NOMO-1 (cell line): Measurements from ENCODE around the gene PPP1R9A.

Experiments used
- DNase-seq, 2 experiments: peaks; one replicate each; lab custom pipeline; 2025; ENCODE audit not compliant: unreplicated experiment in 2 of 2; lab: John Stamatoyannopoulos, UW

Gene PPP1R9A

DNA sequence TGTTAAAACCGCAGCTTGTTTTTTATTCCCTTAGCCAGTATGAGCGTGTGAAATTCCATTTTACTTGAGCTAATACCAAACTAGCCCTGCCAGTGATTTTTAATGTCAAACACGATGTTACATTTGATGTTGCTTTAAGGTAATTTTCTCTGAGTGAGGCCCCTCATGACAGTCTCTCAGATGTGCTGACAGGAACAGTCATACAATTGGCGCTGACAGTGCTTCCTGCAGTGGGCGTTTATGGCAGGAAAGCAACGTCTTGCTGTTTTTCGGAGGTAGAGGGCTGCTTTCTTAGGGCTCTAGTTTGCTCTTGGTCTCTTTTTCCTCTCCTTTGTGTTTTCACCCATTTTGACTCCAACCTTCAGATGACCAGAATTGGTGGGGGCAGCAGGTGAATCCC lies 397.6 kb downstream of the PPP1R9A start:
- DNase-seq = no peak

DNA sequence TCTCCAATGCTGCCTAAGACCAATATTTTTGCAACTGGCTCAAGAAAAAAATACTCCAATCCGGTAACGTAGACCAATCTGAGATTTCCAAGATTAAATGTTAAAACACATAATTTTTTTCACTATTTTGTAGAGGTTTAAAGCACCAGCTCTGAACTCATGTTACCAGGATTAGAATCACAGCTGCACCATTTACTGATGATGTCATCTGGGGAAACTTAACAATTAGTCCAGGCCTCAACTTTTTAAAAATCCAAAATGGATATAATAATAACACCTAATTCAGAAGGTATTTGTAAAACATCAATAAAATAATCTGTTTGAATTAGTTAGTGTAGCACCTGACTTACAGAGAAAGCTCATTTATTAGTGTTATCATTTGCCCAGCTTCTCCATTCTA lies 402.6 kb downstream of the PPP1R9A start:
- DNase-seq = no peak

DNA sequence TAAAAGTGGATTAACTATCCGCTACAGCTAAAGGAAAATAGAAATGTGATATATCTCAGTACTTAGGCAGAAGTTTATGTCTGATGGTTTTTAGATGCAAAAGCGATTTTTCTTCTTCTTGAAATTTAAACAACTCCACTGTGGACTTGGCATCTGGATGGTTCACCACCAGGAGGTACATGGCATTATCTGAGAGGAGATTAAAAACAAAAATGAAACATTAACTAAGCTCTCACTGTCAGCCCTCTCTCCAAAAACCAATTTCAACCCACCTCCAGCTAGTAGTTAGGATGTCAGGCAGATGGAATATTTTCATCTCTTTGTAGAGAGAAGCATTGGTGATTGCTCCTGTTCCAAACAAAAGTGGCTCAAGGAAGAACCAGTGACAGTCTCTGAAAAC lies 404.0 kb downstream of the PPP1R9A start:
- no peak for DNase-seq

DNA sequence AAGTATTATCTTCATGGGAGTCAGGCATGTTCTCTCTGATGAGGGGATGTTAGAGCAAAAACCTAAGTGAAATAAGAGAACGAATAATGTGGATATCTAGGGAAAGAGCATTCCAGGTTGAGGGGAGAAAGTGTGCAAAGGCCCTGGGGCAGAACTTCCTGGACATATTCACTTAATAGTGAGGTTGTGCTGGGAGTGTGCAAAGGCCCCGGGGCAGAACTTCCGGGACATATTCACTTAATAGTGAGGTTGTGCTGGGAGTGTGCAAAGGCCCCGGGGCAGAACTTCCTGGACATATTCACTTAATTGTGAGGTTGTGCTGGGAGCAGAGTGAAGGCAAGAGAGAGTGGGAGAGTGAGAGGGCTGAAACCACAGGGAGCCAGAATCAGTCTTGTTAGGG lies 405.2 kb downstream of the PPP1R9A start:
- no peak for DNase-seq

DNA sequence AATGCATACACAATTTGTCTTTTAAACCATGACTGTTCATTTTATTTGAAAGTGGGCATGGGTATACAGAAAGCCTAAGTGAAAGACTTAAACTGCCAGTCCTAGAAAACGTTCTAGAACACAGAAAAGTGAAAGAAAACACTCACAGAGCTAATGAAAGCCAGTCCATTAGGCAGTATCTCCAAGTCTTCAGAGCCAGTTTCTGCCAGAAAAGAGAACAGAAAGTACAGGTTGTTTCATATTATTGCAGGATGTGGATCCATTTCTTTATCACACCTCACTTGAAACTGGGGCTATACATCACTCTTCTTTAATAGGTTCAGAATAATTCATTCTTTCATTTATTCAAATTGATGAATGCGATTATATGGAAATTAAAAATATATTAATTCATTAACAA lies 409.2 kb downstream of the PPP1R9A start:
- no peak for DNase-seq

DNA sequence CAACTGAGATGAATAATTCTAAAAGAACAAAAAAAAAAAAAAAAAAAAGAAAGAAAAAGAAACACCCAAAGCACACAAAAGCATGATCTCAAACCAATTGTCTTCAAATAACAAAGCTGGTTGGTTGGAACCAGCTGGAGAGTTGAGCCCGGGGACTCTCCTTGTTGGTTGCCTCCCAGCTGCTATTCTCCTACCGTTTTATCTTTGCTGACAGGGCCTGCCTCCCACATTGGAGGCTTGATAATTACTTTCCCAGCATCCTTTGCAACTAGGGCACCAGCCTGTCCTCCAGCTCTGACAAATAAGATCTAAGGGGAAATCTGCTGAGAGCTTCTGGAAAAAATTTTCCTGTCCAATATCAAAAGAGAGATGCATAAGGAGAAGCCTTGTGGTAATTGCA lies 410.2 kb downstream of the PPP1R9A start:
- no peak for DNase-seq

DNA sequence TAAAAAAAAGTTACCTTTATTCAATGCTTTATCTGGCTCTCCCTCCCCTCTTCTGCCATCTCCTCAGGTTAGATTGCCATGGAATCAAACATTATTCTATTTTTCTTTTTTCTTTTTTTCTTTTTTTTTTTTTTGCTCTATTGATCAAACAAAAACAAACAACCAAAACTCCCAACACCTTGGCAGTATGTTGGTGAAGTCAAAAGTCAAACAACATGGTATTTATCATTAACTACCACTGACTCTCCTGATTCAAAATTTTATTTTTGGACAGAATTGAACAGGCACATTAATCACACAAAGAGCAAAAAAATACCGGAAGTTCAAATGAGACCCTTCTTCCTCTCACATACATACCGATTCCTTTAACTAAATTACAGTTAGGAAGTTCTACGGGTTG lies 410.6 kb downstream of the PPP1R9A start:
- DNase-seq = no peak

DNA sequence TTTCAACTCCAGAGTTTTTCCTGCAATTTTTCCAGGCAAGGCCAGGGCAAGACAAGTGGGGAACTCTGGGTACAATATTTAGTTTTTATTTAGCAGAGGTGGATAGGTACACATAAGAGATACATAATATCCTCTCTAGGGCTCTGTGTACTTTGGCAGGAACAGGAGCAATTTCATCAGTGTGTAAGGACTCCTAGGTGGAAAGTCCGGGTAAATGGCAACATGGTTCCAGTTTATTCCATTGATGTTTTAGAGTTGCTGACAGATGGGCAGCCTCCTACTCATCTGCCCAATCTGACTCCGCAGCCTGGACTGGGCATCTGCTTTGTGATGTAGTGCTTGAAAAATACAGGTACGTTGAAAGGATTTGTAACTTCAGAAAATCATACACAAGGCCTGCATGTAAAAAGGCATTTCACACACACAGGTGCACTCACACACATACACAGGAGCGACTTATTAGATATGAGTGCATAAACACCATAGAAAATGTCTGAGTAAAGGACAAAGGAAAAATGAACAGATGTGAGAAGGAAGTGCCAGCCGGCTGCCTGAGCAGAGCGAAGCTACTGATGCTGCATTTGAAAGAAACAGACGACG lies 411.2 kb downstream of the PPP1R9A start:
- no peak for DNase-seq

DNA sequence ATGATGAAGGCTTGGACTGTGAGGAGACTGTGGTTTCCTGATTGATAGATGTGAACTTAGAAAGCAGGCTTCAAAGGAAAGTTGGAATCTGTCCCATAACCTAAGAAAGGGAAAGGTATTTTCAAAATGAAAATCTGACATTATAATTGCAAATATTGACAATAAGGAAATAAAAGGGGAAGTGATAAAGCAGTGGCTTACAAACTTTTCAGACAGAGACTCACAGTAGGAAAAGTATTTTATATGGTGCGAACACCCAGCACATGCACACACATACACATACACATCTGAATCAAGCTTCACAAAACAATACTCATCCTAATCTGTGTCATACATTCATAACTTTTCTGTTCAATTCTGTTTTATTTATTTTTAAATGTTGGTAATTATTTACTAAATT lies 412.2 kb downstream of the PPP1R9A start:
- no peak for DNase-seq

DNA sequence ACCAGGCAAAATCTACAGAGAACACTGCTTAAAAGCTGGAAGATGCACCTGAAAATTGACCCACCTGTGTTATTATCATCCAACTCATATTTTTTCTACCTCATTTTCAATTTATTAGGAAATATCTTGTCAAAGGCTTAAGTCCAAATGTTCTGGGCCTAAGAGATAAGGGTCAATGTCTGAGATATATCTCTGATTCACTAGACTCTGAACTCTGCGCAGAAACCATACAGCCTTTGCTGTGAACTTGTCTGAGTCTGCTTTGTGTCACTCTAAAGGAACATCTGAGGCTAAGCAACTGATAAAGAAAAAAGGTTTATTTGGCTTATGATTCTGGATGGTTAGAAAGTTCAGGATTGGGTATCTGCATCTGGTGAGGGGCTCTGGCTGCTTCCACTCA lies 413.3 kb downstream of the PPP1R9A start:
- DNase-seq = no peak

DNA sequence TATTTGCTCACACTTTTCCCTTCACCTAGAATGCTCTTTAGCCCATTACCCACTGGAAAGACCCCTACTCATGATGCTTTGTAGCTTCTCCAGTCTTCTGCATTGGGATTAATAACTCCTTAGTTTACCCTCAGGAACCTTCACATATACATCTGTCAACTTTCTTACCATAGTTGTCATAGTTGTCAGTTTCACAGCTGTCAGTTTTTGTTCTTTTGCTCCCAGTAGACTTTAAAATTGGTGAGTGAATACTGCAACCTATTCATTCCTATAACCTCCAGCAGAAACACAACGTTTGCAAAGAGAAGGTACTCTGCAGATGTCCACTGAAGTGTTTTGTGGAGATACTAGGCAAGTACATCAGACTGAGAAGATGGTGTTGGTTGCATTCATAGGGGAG lies 414.3 kb downstream of the PPP1R9A start:
- no peak for DNase-seq

DNA sequence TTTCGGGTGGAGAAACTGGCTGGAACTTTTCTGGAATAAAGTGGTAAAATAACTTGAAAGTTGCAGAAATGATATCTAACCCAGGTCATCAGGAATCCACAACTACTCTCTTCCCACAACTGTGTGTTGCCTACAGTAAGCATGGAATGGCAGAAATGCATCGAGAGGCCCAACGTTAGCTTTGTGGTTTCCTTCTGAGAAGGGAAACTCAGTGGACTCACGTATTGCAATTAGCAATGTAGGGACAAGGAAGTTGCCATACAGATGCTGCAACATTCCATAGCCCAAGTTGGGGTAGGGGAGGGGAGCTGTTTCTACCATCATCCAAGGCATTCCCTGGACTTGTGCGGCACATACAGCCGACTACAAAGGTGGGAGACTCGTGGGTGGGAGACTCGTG lies 415.0 kb downstream of the PPP1R9A start:
- DNase-seq = no peak

DNA sequence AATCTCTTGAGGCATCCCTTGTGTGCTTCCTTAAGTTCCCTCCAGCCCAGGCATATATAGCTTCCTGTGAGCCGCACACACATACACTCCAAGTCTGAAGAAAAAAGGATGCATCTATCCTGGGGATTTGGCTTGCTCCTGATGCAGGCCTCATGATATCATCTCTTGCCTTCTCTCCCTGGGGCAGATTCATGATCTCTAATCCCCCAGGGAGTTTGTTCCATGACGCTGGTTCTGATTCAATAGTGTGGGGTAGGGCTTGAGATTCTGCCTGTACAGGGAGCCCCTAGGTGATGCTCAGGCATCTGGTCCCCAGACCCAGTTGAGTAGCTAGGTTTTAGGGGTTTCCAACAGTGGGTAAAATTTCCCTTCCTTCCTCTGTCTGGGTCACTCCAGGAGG lies 415.5 kb downstream of the PPP1R9A start:
- no peak for DNase-seq

DNA sequence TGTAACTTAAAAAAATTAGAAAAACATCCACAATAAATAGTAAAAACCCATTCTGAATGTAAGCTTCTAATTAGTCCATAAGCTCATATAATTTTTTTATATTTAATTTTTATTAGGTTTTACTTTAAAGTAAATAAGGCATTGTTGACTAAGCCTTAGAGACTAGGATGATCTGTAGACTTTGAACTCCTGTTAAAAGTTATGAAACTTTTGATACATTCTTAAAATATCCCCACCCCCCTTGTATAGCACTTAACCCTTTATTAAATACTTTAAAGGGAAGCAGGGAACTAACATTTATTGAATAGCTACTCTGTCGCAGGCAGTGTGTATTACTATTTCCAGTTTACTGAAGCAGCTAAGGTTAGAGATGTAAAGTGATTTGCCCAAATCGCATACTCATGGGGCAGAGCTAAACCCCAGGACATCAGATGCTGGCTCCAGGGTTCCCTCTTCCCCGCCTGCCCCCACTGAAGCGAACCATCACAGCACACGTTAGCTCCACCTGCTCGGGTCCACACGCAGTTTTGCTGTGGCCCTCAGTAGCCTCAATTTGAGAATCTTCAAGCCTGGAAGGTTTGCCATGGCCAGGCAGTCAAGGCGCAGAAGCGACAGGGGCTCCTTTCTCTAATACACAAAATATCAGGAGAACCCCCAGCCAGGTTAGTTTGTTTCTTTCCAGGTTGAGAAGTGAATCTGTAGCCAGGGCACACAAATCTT lies 416.2 kb downstream of the PPP1R9A start:
- DNase-seq = no peak

DNA sequence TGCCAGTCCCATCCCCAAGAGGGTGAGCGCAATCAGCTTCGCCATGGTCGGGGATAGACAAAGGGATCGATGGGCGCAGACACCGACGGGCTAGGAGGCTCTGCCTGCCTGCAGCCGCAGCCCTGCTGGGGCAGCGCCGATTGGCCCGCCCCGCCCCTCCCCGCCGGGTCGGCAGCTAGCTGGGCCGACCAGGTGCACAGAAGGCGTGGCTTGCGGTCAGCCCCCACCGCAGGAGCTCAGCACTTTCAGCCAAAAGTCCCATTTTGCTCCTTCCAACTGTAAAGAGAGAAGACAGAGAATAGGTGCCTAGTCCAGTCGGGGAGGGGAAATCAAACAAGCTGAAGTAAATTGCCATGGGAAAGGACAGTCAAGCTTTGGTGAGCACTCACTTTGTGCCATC lies 417.0 kb downstream of the PPP1R9A start, which contains the start of gene PON1:
Gene PON1, minus strand, starts transcription at position 102 of the 400 bp plus-strand sequence. Its CDS starts 57 bp downstream, at position 45.
- no peak for DNase-seq

DNA sequence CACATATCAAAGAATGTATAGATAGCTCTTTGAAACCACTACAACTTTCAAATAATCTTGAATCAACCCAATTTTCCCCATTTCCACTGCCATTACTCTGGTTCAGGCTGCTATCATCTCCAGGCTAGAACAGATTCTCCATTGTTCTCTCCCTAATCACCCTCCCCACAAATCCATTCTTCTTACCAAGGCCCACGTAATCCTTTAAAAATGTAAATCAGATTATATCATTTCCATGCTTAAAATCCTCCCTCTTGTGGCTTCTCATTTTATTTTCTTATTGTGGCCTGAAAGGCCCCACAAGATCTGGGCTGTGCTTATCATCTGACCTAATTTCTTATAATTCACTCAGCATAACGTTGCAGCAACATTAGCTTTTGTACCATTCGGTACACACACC lies 420.0 kb downstream of the PPP1R9A start:
- no peak for DNase-seq

DNA sequence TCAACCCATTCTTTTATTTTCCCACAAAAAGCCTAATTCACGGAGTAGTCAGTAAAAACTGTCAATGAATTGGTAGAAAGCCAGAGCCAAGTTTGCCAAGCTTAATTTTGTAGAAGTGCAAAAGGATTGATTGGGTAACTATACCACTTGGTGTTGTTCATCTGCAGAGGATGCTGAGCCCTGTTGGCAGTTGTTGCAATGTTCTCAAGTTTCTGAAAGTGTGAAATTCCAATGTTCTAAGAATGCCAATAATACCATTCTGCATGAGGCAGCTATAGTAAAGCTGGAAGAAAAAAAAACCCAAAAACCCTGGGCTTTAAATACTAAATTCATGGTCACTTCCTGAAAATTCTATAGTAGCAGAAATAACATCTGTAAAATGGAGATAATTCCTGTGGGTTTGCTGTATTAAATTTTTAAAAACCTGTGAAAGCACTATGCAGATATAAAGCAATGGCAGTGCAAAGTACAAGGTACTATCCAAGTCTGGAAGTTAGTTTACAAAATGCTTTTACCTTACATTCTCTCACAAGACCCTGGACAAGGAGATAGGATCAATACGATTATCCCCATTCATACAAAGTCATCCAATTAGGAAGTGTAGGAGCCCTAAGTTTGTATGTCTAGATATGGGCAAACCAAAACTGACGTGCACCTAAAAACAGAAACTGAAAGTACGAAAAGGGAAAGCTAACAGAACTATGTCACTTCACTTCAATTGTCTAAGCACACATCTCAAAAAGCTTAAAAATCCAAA lies 423.0 kb downstream of the PPP1R9A start:
- DNase-seq = peak; percentile 32 to 50

DNA sequence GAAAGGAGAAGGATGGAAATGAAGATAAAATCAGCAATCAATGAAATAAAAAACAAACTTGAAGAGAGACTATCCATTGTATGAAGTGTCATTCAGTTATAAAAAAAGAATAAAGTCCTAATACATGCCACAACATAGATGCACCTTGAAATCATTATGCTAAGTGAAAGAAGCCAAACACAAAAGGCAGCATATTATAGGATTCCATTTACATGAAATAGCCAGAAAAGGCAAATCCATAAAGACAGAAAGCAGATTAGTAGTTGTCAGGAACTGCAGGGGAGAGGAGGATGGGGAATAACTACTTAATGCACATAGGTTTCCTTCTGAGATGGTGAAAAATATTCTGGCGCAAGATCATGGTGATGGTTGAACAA lies 423.6 kb downstream of the PPP1R9A start:
- DNase-seq = no peak

DNA sequence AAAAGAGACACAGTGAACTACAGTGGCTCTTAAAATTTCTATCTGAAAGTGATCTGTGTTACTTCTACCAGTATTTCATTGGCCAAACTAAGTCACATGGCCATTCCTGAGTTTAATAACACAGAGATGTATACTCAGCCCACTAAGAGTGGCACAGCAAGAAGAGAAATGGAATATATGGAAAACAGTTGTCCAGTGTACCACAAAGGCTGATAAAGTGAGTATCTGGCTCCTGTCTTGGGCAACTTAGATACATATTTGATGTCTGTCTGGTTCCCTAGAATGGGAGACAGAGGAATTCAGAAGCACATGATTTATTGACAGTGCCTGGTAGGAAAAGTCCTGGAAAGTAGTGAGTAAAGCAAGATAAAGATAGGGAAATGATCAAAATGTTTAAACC lies 427.1 kb downstream of the PPP1R9A start:
- DNase-seq = no peak

DNA sequence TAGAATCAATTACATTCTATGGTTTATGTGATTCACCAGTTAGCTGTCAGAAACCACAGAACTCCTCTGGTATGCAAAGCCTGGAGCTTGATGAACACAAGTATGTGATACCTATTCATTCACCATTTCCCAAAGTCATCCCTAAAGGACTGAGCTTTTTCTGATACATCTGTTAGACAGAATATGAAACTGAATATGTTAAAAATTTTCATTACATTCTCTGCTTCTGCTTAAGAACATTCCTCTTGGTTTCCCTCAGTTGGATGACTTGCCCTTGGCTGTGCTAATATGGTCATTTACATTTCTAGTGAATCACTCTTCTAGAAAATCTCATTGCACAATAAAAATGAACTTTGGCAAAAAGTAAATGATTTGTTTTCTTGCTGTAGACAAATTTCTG lies 427.7 kb downstream of the PPP1R9A start:
- no peak for DNase-seq

DNA sequence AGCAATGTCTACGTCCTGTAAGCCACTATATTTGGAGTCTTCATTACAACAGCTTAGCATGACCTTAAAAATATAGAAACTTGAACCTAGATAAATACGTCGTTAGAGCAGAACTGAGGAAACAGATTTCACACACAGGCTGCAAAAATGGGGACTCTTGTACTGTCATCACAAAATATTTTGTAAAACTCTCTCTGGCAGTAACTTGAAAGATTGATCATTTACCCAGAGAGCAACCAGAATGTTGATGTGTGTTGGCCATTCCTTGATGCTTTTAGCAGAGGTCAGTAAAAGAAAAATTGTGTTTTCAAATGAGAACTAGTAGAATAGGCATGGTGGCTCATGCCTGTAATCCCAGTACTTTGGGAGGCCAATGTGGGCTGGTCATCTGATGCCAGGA lies 431.4 kb downstream of the PPP1R9A start:
- DNase-seq = no peak

DNA sequence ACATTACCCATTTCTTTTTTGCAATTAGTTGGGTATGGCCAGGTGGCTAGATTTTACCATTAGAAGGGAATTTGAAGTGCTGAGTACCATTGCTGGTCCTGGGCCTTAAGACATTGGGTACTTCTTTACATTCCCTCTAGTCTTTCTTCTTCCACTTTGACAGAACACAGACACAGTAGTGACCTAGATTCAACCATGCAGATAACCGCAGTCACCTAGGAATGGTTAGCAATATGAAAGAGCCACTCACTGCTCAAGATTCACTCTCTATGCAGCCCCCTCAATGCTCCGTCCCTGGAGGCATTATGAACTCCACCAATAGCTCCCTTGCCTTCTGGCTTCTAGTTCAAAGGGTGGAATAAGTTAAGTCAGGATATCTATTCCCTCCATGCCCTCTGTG lies 433.1 kb downstream of the PPP1R9A start:
- no peak for DNase-seq
